Fibroblast of lung (primary cell): ENCODE measurements around the gene APLF.

Experiments
- CTCF ChIP-seq, 2 donors: IDR thresholded peaks in 1 of 2; conservative IDR thresholded peaks in 1 of 2; 1 replicate in 1 of 2; 2 replicates in 1 of 2; pipeline ENCODE4 v1.5.1; 2011 to 2012; ENCODE audit warnings: low read length in 2 of 2, control low read depth in 1 of 2, inconsistent platforms in 1 of 2, low read depth in 1 of 2, mild to moderate bottlenecking in 1 of 2
- EZH2 ChIP-seq: IDR thresholded peaks from 2 replicates; pipeline ENCODE4 v1.5.1; 2012; ENCODE audit warnings: low read length, control low read depth, mild to moderate bottlenecking; ENCODE audit errors: missing control alignments

- TF ChIP-seq EZH2 (no peak), CTCF (conservative IDR thresholded peaks at IDR 0.05 in 1 of 2, IDR thresholded peaks at IDR 0.05 in 1 of 2; ENCODE audit: low read depth in 1 of 2, low read length in 2 of 2) (no peak)
Observed at GRCh38 chr2:68432696-68433658, 34.4 kb upstream of the APLF start.
